SK-MEL-5 (cell line): Measurements from ENCODE around the gene PRPSAP1. TPM values are rescaled to one million over a fixed set of nuclear protein-coding genes. Genes with fewer than 3 reads are reported as not detected.
A peak's percentile ranks its signal among the peaks of the same experiment; 100 is the strongest.
"Not testable (repeated sequence)": the region's sequence is repeated elsewhere in the genome, so short reads cannot be mapped to it uniquely, and the experiment has no call there.

ENCODE experiments used
- DNase-seq: peaks from one replicate; pipeline ENCODE4 v3.0.0-alpha.2; 2016; ENCODE audit warnings: low read depth, low spot score
- in situ Hi-C: cut with HindIII; loops from 2 replicates; pipeline ENCODE4 v1.10.0; 2016; ENCODE audit warnings: low sequenced_read_pairs, high pct_unique_total_duplicates, low pct_unique_long_range_greater_than_20kb
- total RNA-seq: library from RNA; depleted of rRNA; stranded (reverse); fragments of >200 nt; shearing (Covaris generic); gene quantifications from 2 replicates; pipeline ENCODE4 v1.2.3, GENCODE V29; 2014

PRPSAP1 gene
- total RNA-seq, 1 experiment from 2014 or later, result 43.7 TPM

DNA sequence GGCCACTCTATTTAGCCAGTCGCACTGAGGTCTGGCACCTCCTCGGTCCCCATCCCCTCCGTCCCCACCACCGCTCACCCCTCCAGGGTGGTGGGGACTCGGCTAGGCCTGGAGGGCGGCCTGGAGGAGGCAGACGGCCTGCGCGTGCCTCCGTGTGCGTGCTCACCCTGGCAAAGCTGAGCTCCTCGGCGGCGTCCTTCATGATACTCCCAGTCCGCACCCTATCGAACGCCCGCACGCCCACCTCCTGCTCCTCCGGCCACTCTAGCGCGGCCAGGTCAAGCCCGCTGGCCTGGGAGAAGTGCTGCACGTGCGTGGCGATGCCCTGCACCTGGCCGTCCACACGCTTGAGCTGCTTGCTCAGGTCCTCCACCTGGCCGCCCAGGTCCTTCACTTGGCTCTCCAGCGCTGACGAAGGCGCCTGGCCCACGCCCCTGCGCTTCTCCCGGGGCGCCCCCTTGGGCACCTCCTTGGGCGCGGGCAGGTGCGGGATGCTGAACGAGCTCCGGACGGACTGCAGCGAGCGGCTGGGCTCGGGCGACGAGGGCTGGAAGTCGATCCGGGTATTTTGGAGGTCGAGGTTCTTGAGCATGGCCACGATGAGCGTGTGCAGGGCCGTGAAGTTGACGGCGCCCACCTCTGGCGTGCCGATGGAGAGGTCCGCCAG, 46.3 kb downstream of the PRPSAP1 start:
- DNase-seq, result no peak
- in situ Hi-C loops, result no loop called here

DNA sequence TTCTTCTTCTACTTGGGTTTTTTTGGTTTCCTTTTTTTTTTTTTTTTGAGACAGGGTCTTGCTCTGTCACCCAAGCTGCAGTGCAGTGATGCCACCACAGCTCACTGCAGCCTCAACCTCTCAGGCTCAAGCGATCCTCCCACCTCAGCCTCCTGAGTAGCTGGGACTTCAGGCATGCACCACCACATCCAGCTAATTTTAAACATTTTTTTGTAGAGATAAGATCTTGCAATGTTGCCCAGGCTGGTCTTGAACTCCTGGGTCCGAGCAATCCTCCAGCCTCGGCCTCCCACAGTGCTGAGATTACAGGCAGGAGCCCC, 48.6 kb downstream of the PRPSAP1 start:
- DNase-seq, in situ Hi-C loops: not testable (repeated sequence)

DNA sequence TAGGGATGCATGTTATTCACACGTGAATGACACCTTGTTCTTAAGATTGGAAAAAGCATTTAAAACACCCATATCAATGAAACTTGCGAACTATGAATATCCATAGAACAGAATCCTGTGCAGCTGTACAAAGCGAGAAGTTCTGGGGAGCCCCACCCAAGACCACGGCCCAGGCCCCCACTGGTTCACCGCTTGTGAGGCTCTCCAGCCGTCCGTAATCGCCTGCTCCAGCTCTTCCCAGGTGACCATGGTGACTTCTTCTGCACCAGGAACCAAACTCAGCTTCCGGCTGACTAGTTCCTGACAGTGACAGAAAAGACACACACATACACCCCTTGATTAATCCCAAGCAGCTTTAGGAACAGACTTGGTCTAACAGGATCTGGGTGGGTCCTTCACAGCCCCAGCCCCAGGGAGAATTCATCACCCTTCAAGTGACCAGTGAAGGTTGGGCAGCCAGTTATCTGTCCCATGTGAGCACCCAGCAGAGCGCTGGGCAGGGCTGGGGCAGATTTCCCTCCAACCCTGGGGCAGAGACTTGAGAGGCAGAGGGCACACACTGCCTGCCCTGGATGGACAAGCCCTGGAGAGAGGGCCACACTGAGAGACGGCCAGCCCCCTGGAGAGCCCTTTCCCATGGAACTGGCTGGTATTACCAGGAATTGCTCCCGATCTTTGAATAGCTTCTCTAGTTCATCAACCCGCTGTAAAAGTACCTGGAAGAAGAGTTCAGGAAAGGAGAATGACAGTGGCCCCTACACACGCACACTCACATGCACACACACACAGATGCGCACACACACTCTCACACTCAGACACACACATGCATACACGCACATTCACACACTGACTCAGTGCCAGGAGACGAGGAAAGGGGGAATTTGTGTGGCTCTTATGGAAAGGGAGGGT, 49.2 kb downstream of the PRPSAP1 start:
- in situ Hi-C loops, result no loop called here
- no peak for DNase-seq

DNA sequence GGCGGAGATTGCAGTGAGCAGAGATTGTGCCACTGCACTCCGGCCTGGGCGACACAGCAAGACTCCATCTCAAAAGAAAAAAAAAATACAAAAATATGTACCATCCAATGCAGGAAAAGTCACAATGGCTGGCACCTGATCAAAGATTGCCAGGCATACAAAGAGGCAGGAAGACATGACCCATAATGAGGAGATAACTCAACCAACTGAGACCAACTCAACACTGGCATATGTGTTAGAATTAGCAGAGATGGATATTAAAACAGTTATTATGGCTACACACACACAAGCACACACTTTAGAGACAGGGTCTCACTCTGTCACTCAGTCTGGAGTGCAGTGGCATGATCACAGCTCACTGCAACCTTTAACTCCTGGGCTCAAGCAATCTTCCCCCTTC, 56.3 kb downstream of the PRPSAP1 start:
- DNase-seq, result no peak
- in situ Hi-C loops, result no loop called here

DNA sequence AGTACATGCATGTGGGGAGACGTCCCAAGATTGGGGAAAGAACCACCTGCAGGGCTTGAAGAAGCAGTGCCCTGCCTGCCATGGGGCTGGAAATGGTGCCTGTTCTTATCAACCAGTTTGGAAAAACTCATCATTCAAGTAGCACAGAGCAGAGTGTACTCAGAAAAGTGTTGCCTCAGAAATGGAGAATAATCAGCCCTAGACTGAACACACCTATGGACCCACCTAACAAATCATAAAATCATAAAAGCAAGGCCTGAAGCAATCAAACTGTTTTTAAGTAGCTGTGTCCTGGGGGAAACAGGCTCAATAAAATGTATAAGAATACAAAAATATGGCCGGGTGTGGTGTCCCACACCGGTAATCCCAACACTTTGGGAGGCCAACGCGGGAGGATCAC, 56.8 kb downstream of the PRPSAP1 start:
- no peak for DNase-seq
- in situ Hi-C loops, result no loop called here

DNA sequence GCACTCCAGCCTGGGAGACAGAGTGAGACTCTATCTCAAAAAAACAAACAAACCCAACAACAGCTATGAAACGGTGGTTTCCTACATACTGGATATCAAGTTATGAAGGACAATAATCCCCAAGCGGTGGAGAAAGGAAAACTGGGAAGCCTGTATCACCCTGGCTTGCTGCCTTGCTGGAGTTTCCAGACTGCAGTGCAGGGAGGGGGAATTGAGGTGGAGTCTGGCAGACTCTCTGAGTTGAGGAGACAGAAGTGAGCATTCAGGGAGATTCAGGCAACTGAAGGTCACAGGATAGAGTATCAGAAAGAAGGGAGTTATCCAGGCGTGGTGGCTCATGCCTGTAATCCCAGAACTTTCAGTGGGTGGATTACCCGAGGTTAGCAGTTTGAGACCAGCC, 57.5 kb downstream of the PRPSAP1 start:
- peak; percentile 58 for DNase-seq
- in situ Hi-C loops, result no loop called here

DNA sequence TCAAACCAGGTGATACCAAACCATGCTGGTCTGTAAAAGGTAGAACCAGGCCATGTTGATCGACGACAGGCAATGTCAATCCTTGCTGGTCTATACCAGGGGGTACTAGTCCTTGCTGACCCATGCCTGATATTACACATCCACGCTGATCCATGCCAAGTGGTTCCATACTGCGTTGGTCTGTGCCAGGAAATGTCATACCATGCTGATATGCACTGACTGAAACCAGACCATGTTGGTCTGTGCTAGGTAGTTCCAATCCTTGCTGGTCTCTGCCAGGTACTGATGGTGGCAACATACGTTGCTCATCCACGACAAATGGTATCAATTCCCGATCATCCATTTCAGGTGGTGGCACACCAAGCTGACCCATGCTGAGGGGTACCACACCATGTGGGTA, 60.6 kb downstream of the PRPSAP1 start:
- no peak for DNase-seq
- in situ Hi-C loops, result no loop called here

DNA sequence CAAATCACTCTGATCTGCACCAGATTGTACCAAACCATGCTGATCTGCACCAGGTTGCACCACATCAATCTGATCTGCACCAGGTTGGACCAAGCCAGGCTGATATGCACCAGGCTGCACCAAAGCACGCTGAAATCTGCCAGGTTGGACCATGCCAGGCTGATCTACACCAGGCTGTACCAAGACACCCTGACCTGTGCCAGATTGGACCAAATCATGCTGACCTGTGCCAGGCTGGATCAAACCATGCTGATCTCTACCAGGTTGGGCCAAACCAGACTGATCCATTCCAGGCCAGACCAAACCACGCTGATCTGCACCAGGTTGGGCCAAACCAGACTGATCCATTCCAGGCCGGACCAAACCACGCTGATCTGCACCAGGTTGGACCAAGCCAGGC, 61.1 kb downstream of the PRPSAP1 start:
- in situ Hi-C loops, result no loop called here
- DNase-seq, result no peak

DNA sequence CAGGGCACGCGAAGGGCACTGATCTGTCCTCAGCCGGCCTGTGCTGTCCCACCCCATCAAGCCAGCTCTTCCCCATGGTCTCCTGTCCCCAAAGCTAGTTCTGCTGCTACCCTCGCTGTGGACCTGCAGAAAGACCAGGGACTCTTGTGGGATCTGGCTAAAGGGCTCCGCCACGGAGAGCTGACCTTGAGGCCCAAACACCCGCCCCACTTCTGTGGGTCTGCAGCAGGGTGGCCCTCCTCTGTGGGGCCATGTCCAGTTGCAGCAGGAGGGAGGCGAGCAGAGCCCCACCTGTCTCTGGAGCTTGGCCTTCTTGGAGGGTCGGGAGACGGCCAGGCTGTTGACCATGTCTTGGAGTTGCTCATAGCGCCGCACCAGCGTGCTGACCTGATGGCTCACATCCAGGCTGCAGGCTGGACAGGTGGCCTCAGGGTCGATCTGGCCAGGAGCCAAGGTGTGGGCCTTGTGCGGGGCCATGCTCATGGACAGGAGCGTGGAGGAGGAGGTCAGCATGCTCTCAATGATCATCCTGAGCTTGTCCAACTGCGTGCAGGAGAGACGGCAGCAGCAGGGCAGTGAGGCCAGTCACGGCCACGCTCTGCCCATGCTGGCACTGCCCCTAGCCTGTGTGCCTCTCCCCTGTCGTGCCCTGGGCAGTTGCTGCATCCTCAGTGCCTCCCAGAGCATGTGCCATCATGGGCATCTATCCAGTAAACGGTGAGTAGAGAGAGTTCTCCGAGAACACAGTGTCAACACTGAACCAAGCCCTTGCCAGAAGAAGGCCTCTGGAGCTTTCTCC, 71.9 kb downstream of the PRPSAP1 start:
- in situ Hi-C loops, result no loop called here
- DNase-seq, result no peak

DNA sequence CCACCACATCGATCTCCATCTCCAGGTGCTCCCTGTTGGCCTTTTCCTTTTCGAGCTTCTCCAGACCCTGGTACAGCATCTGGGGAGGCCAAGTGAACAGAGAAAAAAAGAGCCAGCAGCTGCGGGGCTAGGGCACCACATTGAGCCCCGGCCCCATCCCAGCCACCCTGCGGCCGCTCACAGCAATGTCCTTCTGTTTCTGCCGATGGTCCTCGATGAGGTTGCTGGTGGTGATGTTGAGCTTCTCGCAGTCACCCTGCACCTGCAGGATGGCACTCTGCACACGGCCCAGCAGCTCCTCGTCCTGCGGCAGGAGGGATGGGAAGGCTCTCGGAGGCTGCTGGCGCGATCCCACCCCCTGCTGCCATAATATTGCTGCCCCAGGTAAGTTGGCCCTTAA, 73.1 kb downstream of the PRPSAP1 start:
- in situ Hi-C loops, result no loop called here

DNA sequence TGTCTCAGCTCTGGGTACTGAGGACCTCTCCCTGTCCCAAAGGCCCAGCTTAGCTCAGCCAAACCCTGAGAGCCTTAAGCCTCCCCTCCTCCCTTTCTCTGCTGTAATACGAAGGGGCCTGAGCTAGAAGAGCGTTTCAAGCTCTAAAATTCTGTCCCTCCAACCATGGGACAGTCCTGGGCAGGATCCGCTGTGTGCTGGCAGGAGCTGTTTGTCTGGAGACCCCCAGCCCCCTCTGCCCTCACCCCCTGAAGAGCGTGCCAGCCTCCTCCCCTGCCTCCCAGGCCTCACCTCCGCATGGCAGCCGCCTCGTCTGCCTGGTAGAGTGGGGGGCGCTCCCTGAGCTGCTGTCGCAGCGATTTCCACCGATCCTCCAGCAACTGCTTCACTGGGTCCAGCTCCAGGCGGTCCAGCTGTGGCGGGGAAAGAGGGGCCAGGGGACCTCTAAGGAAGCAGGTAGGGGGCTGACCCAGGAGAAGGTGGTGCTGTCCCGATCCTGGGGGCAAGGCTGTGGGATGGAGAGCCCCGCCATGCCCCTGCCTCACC, 73.9 kb downstream of the PRPSAP1 start:
- no peak for DNase-seq

More for the DNA sequence above, 73.1 kb downstream of the PRPSAP1 start:
- DNase-seq, result no peak

DNA sequence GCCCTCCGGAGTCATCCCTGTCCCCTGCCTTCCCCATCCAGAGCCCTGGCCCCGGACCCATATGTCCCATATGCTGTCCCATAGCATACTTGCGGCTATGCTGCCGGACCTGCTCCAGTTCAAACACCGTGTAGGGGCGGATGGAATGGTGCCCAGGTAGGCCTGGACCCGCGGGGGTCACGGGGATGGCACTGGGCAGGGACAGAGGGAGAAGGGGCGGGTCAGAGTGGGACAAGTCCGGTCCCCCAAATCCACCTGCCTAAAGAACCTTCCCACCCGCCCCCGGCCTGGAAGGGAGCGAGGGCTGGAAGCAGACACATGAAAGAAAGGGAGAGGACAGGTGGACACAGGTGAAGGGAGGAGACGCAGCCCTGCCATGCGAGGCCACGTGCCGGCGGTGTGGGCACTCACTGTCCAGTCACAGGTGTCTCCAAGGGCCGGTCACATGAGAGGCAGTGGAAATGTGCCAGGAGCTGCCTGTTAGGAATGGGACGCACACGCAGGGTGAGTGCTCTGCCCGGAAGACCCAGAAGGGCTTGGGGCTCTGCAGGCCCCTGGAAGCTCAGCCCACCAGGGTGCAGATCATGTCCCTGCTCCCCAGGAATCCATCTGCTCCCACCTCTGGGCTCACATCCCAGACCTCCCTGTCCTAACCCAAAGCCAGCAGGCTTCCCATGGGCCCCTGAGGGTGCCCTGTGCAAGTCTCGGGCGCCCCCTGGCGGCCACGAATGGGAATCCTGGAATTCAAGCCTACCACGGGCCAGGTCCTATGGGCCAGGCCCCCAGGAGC, 74.6 kb downstream of the PRPSAP1 start:
- peak; percentile 91 for DNase-seq
- in situ Hi-C loops, result no loop called here

More for the DNA sequence above, 73.9 kb downstream of the PRPSAP1 start:
- in situ Hi-C loops, result no loop called here

DNA sequence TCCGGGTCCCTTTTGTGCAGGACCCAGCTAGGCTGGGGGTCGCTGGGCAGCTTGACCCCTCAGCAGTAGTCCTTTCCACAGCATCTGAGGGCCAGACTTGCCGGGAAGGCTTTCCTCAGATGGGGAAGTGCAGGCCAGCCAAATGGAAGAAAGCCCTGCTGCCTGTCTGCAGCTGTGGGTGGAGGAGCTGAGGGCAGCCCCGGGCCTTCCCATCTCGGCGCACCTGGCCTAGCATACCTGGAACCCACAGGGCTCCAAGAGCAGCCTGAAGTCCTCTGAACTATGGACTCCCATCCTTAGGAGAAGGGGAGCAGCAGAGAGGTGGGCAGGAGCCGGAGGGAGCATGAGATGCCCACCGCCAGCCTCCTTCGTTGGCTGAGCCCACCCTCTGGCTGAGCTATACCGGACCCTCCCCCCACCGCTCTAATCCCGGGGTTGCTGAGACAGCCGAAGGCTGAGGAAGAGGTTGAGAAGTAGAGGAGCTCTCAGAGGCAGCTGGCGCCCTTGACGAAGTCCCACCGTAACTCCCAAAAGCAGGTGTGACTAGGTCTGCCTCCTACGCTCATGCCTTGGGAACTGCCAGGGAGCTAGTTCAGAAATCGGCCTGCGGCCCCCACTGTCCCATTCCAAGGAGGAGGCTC, 75.3 kb downstream of the PRPSAP1 start:
- DNase-seq, result no peak
- in situ Hi-C loops, result no loop called here

DNA sequence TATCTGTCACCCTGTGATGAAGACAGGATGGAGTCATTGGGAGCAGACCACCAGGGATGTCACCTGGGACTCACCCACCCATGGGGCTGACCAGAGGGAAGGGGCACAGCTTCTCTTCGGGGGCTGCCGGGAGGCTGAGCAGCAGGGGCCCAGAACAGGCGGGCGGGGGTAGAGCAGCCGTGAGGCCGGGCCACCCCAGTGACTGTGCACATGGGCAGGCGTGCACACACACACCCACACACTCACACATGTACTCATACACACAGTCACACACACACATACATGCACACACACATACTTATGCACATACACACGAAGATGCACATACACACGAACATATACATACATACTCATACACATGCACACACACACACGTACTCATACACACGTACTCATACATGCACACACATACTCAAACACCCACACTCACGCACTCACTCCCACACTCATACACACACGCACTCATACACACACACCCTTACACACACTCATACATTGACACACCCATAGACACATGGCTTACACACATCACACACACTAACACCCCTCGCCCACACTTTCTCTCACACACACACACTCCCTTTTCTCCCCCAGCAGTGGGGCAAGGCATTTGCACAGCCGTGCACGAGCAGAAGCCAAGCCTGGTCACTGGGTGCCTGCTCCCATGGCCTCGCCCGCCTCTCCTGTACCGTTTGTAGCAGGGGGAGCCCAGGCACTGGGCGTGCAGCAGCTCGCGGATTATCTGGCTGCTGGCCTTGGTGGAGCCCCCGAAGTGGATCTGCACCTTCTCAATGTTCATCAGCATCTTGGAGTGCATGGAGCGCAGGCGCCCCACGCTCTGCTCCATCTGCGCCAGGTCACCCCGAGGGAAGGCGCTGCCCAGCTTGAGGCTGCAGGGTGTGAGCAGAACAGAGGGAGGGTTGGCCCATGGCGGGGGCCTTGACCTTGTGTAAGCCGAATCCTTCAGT, 76.1 kb downstream of the PRPSAP1 start:
- in situ Hi-C loops, result no loop called here
- no peak for DNase-seq

DNA sequence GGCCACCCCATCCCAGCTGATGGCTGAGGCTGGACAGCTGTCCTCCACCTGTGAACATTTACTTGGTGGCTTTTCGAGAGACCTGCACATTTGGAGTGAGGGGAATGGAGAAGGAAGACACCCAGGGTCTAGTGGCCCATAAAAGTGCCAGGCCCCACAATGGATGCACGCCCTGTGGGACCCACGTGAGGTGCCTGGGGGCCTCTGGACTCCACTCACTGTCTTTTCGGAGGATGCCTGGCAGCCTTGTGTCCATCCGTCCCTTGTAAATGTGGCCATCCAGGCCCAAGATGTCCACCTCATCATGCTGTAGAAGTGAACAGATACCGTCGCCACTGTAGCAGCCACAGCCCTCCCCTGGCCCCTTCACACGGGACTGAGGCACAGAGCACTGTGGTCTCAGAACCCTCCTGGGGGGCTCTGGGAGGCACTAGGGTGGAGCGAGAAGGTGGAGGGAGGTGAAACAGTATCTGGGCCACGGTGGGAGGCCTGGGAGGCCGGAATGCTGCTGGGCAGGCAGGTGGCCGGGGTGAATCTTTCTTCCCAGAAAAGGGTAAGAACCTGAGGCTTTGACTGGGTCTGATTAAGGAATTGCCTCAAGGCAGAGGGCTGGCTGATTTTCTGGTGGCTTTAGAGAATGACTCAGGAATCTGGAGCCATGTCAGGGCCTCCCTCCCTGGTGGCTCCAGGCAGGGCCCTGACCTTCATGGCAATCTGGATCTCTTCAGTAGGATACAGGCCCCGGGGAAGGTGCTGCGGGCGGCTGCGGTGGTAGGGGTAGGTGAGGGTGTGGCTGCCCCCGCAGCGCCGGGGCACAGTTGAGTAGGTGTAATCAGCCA, 77.0 kb downstream of the PRPSAP1 start:
- DNase-seq, result no peak
- in situ Hi-C loops, result no loop called here
